HEK293 (cell line): Measurements from ENCODE around the gene DDN.

Experiments used
- BCL11B ChIP-seq: fragments of 450-650 bp; formaldehyde crosslinking; IDR thresholded peaks from 2 replicates; pipeline ENCODE4 v1.5.1; 2016; ENCODE audit warnings: low read depth, missing biosample characterization, missing genetic modification characterization
- GLIS2 ChIP-seq: fragments of 450-650 bp; formaldehyde crosslinking; IDR thresholded peaks from 2 replicates; pipeline ENCODE4 v1.5.1; 2016; ENCODE audit warnings: missing biosample characterization, missing genetic modification characterization
- MEIS1 ChIP-seq: sonication (generic); formaldehyde crosslinking; IDR thresholded peaks from 2 replicates; pipeline ENCODE4 v1.8.1; 2022; ENCODE audit warnings: missing genetic modification reagents, mild to moderate bottlenecking, borderline replicate concordance
- MYNN ChIP-seq: fragments of 450-650 bp; formaldehyde crosslinking; IDR thresholded peaks from 2 replicates; pipeline ENCODE4 v1.5.1; 2016; ENCODE audit warnings: missing biosample characterization, missing genetic modification characterization, borderline replicate concordance
- PATZ1 ChIP-seq: fragments of 450-650 bp; formaldehyde crosslinking; IDR thresholded peaks from 2 replicates; pipeline ENCODE4 v1.5.1; 2016; ENCODE audit warnings: missing biosample characterization, missing genetic modification characterization
- PRDM1 ChIP-seq: fragments of 450-650 bp; formaldehyde crosslinking; IDR thresholded peaks from 2 replicates; pipeline ENCODE4; 2016; ENCODE audit warnings: missing biosample characterization, missing genetic modification characterization
- PRDM10 ChIP-seq: fragments of 450-650 bp; formaldehyde crosslinking; IDR thresholded peaks from 2 replicates; pipeline ENCODE4 v1.5.1; 2016; ENCODE audit warnings: missing biosample characterization, missing genetic modification characterization
- SP2 ChIP-seq: fragments of 450-650 bp; formaldehyde crosslinking; IDR thresholded peaks from 2 replicates; pipeline ENCODE4 v1.5.1; 2016; ENCODE audit warnings: missing biosample characterization, missing genetic modification characterization
- SP3 ChIP-seq: fragments of 450-650 bp; formaldehyde crosslinking; IDR thresholded peaks from 2 replicates; pipeline ENCODE4 v1.5.1; 2016; ENCODE audit warnings: missing biosample characterization, missing genetic modification characterization
- ZFP69B ChIP-seq: fragments of 450-650 bp; formaldehyde crosslinking; IDR thresholded peaks from 2 replicates; pipeline ENCODE4 v1.5.1; 2016; ENCODE audit warnings: missing biosample characterization, missing genetic modification characterization
- ZNF112 ChIP-seq: fragments of 450-650 bp; formaldehyde crosslinking; IDR thresholded peaks from 2 replicates; pipeline ENCODE4 v1.5.0; 2017; ENCODE audit warnings: missing biosample characterization, missing genetic modification characterization
- ZNF146 ChIP-seq: fragments of 450-650 bp; formaldehyde crosslinking; IDR thresholded peaks from 2 replicates; pipeline ENCODE4 v1.5.1; 2016; ENCODE audit warnings: missing biosample characterization, missing genetic modification characterization
- ZNF175 ChIP-seq: fragments of 450-650 bp; formaldehyde crosslinking; IDR thresholded peaks from 2 replicates; pipeline ENCODE4 v1.5.1; 2016; ENCODE audit warnings: missing biosample characterization, missing genetic modification characterization
- ZNF214 ChIP-seq: fragments of 450-650 bp; formaldehyde crosslinking; IDR thresholded peaks from 2 replicates; pipeline ENCODE4 v1.5.1; 2017; ENCODE audit warnings: missing biosample characterization, mild to moderate bottlenecking, missing genetic modification characterization, borderline replicate concordance
- ZNF23 ChIP-seq: fragments of 450-650 bp; formaldehyde crosslinking; IDR thresholded peaks from 2 replicates; pipeline ENCODE4 v1.5.1; 2016; ENCODE audit warnings: missing biosample characterization, missing genetic modification characterization, borderline replicate concordance
- ZNF280D ChIP-seq: fragments of 450-650 bp; formaldehyde crosslinking; IDR thresholded peaks from 2 replicates; pipeline ENCODE4 v1.5.1; 2016; ENCODE audit warnings: missing biosample characterization, missing genetic modification characterization
- ZNF398 ChIP-seq: fragments of 450-650 bp; formaldehyde crosslinking; IDR thresholded peaks from 2 replicates; pipeline ENCODE4 v1.5.1; 2017; ENCODE audit warnings: missing biosample characterization, missing genetic modification characterization
- ZNF518A ChIP-seq: fragments of 450-650 bp; formaldehyde crosslinking; conservative IDR thresholded peaks from 2 replicates; pipeline ENCODE4 v1.5.1; 2016; ENCODE audit warnings: low read depth, missing biosample characterization, missing genetic modification characterization
- ZNF558 ChIP-seq: fragments of 450-650 bp; formaldehyde crosslinking; IDR thresholded peaks from 2 replicates; pipeline ENCODE4 v1.5.1; 2016; ENCODE audit warnings: missing biosample characterization, missing genetic modification characterization
- ZNF658 ChIP-seq: fragments of 450-650 bp; formaldehyde crosslinking; IDR thresholded peaks from 2 replicates; pipeline ENCODE4; 2016; ENCODE audit warnings: missing biosample characterization, missing genetic modification characterization
- ZSCAN18 ChIP-seq: fragments of 450-650 bp; formaldehyde crosslinking; IDR thresholded peaks from 2 replicates; pipeline ENCODE4 v1.5.1; 2016; ENCODE audit warnings: missing biosample characterization, missing genetic modification characterization

The DDN gene

GRCh38 chr12:48956279-48957140, 42.7 kb downstream of the DDN start (continued):
- no peak for TF ChIP-seq MEIS1 (CRISPR knock-in tag)
- no peak for TF ChIP-seq MYNN (tag by site-specific recombination)
- TF ChIP-seq ZNF23 (tag by site-specific recombination), result no peak
- TF ChIP-seq GLIS2 (tag by site-specific recombination), result peak; percentile 98
- peak; percentile 95 for TF ChIP-seq SP3
- TF ChIP-seq ZSCAN18 (tag by site-specific recombination), result 0 out of 2 replicates have a peak, but pooled peaks have one; percentile 36
- TF ChIP-seq ZNF658 (tag by site-specific recombination), result no peak
- TF ChIP-seq ZNF558 (tag by site-specific recombination), result 0 out of 2 replicates have a peak, but pooled peaks have one; percentile 35
- TF ChIP-seq ZNF280D, result no peak
- TF ChIP-seq ZNF112, result no peak
- TF ChIP-seq ZNF214, result no peak
- peak; percentile 98 for TF ChIP-seq SP2
- no peak for TF ChIP-seq BCL11B (tag by site-specific recombination)
- TF ChIP-seq ZNF518A, result no peak
- peak; percentile 99 for TF ChIP-seq ZNF398 (tag by site-specific recombination)
- TF ChIP-seq ZFP69B (tag by site-specific recombination), result peak; percentile 86; the same call in 1 of the 2 replicates
- no peak for TF ChIP-seq ZNF175 (tag by site-specific recombination)
- TF ChIP-seq ZNF146, result no peak
- TF ChIP-seq PRDM10, result peak; percentile 94
- TF ChIP-seq PATZ1 (tag by site-specific recombination), result peak; percentile 100
- peak; percentile 32; the same call in 1 of the 2 replicates for TF ChIP-seq PRDM1 (tag by site-specific recombination)
